ENCODE measurements around the gene NRXN3.

The NRXN3 gene

GRCh38 chr14:79840831-79841230, 1670.7 kb downstream of the NRXN3 start:
- H3K4me3 Mint-ChIP-seq: no peak overlapping the region
- peaks cover 20% of the 10 kb centered on the region for H3K4me1 Mint-ChIP-seq
- H3K27me3 Mint-ChIP-seq (ENCODE audit: low read depth, poor library complexity): no peaks in the 10 kb centered on the region
- TF ChIP-seq CTCF (IDR thresholded peaks at IDR 0.05): no peak
- H3K36me3 Mint-ChIP-seq (ENCODE audit: low read depth): peaks cover 6% of the 10 kb centered on the region
- DNase-seq: no peak
- H3K27ac Mint-ChIP-seq: no peak overlapping the region
- H3K9me3 Mint-ChIP-seq: peaks cover 5% of the 10 kb centered on the region

- no peak for DNase-seq
- Mint-ChIP-seq H3K27ac (peak overlapping the region; percentile 33), H3K27me3 (ENCODE audit: low read depth, poor library complexity) (no peaks in the 10 kb centered on the region), H3K4me3 (no peak overlapping the region), H3K36me3 (ENCODE audit: low read depth) (peaks cover 6% of the 10 kb centered on the region), H3K4me1 (peaks cover 20% of the 10 kb centered on the region), H3K9me3 (peaks cover 5% of the 10 kb centered on the region)
- TF ChIP-seq CTCF (IDR thresholded peaks at IDR 0.05): no peak
These were observed 1671.3 kb downstream of the NRXN3 start for GRCh38 chr14:79841433-79841832.

- no peaks in the 10 kb centered on the region for H3K27me3 Mint-ChIP-seq (ENCODE audit: low read depth, poor library complexity)
- no peak for DNase-seq
- peaks cover 5% of the 10 kb centered on the region for H3K9me3 Mint-ChIP-seq
- peaks cover 20% of the 10 kb centered on the region for H3K4me1 Mint-ChIP-seq
- no peak overlapping the region for H3K4me3 Mint-ChIP-seq
- peaks cover 6% of the 10 kb centered on the region for H3K36me3 Mint-ChIP-seq (ENCODE audit: low read depth)
- no peak for TF ChIP-seq CTCF (IDR thresholded peaks at IDR 0.05)
- H3K27ac Mint-ChIP-seq: no peak overlapping the region
These were observed 1672.1 kb downstream of the NRXN3 start for GRCh38 chr14:79842270-79842669.

GRCh38 chr14:79852950-79853744, 1683.0 kb downstream of the NRXN3 start:
- H3K36me3 Mint-ChIP-seq (ENCODE audit: low read depth): peaks cover 19% of the 10 kb centered on the region
- H3K9me3 Mint-ChIP-seq: peaks cover 6% of the 10 kb centered on the region
- DNase-seq: peak; percentile 9
- no peak for TF ChIP-seq CTCF (IDR thresholded peaks at IDR 0.05)
- no peaks in the 10 kb centered on the region for H3K27me3 Mint-ChIP-seq (ENCODE audit: low read depth, poor library complexity)
- H3K4me1 Mint-ChIP-seq: peaks cover 21% of the 10 kb centered on the region
- H3K4me3 Mint-ChIP-seq: no peak overlapping the region
- no peak overlapping the region for H3K27ac Mint-ChIP-seq

- no peaks in the 10 kb centered on the region for H3K27me3 Mint-ChIP-seq (ENCODE audit: low read depth, poor library complexity)
- H3K9me3 Mint-ChIP-seq: no peaks in the 10 kb centered on the region
- H3K4me3 Mint-ChIP-seq: no peak overlapping the region
- no peak for TF ChIP-seq CTCF (IDR thresholded peaks at IDR 0.05)
- H3K36me3 Mint-ChIP-seq (ENCODE audit: low read depth): peaks cover 5% of the 10 kb centered on the region
- no peak overlapping the region for H3K27ac Mint-ChIP-seq
- DNase-seq: no peak
- H3K4me1 Mint-ChIP-seq: peaks cover 28% of the 10 kb centered on the region
These were observed 1685.6 kb downstream of the NRXN3 start for GRCh38 chr14:79855789-79856188.

- Mint-ChIP-seq H3K9me3 (no peaks in the 10 kb centered on the region), H3K4me3 (no peak overlapping the region), H3K27me3 (ENCODE audit: low read depth, poor library complexity) (no peaks in the 10 kb centered on the region), H3K27ac (no peak overlapping the region), H3K4me1 (peaks cover 28% of the 10 kb centered on the region), H3K36me3 (ENCODE audit: low read depth) (peaks cover 11% of the 10 kb centered on the region)
- TF ChIP-seq CTCF (IDR thresholded peaks at IDR 0.05): no peak
- DNase-seq: no peak
These were observed 1686.2 kb downstream of the NRXN3 start for GRCh38 chr14:79856381-79856780.

All from nephron progenitor cell (in vitro differentiated cells).